GM23338 (cell line): ENCODE data around the gene ADPRH.

Source experiments
- CTCF ChIP-seq, 2 experiments: fragments of 200-600 bp in 1 of 2; sonication (generic) in 1 of 2; conservative IDR thresholded peaks; 2 replicates each; pipeline versions ENCODE4 v1.5.1 to v1.6.1; 2016 to 2017; ENCODE audit warnings: antibody characterized with exemption in 2 of 2, low read depth in 2 of 2, mild to moderate bottlenecking in 2 of 2, moderate library complexity in 1 of 2
- ETS1 ChIP-seq: IDR thresholded peaks from 2 replicates; pipeline ENCODE4 v1.6.1; 2016; ENCODE audit warnings: antibody characterized with exemption
- EZH2 ChIP-seq: fragments of 200-600 bp; sonication (generic); IDR thresholded peaks from one replicate; pipeline ENCODE4 v1.8.0; 2017; ENCODE audit warnings: antibody characterized with exemption, mild to moderate bottlenecking, low read depth; ENCODE audit not compliant: unreplicated experiment
- EZH2phosphoT487 ChIP-seq: fragments of 200-600 bp; sonication (generic); IDR thresholded peaks from one replicate; pipeline ENCODE4 v1.8.1; 2018; ENCODE audit warnings: antibody characterized with exemption; ENCODE audit not compliant: unreplicated experiment
- JUNB ChIP-seq: IDR thresholded peaks from one replicate; pipeline ENCODE4 v1.6.1; 2016; ENCODE audit warnings: antibody characterized with exemption; ENCODE audit not compliant: unreplicated experiment
- NANOG ChIP-seq: IDR thresholded peaks from 2 replicates; pipeline ENCODE4 v1.6.1; 2016; ENCODE audit warnings: antibody characterized with exemption, borderline replicate concordance
- POLR2AphosphoS5 ChIP-seq: IDR thresholded peaks from 2 replicates; pipeline ENCODE4 v1.6.1; 2016; ENCODE audit warnings: antibody characterized with exemption, low read depth
- REST ChIP-seq: IDR thresholded peaks from one replicate; pipeline ENCODE4 v1.6.1; 2018; ENCODE audit warnings: antibody characterized with exemption; ENCODE audit not compliant: unreplicated experiment
- STAT1 ChIP-seq: IDR thresholded peaks from one replicate; pipeline ENCODE4 v1.6.1; 2016; ENCODE audit warnings: antibody characterized with exemption; ENCODE audit not compliant: unreplicated experiment
- ZNF114 ChIP-seq: fragments of 250-450 bp; sonication (Bioruptor Pico); IDR thresholded peaks from 2 replicates; pipeline ENCODE4 v1.5.0; 2020; ENCODE audit warnings: mild to moderate bottlenecking, moderate library complexity

- TF ChIP-seq CTCF (conservative IDR thresholded peaks at IDR 0.05; ENCODE audit: low read depth in 2 of 2) = no peak
- no peak for TF ChIP-seq REST
- no peak for TF ChIP-seq JUNB
- TF ChIP-seq STAT1 = no peak
- no peak for TF ChIP-seq POLR2AphosphoS5
- TF ChIP-seq ETS1 = no peak
- TF ChIP-seq EZH2phosphoT487 = no peak
- no peak for TF ChIP-seq EZH2
- TF ChIP-seq NANOG = no peak
- no peak for TF ChIP-seq ZNF114 (CRISPR knock-in tag)
Observed at GRCh38 chr3:119570229-119570628, 9.1 kb upstream of the ADPRH start.
